PFSK-1 (cell line): ENCODE measurements around the gene SIVA1.

ENCODE experiments used
- FOXP2 ChIP-seq: optimal IDR thresholded peaks from 2 replicates; pipeline ENCODE3; 2011; ENCODE audit warnings: borderline replicate concordance, control low read depth, inconsistent platforms; ENCODE audit not compliant: insufficient read depth; ENCODE audit errors: extremely low read length, extremely low read depth
- POLR2AphosphoS5 ChIP-seq: IDR thresholded peaks from 2 replicates; pipeline ENCODE4 v1.6.1; 2012; ENCODE audit warnings: low read depth, mild to moderate bottlenecking, control low read depth, low read length, moderate library complexity
- REST ChIP-seq, 2 experiments: IDR thresholded peaks; 2 replicates each; pipeline versions ENCODE4 v1.6.1 to v1.8.0; 2011 to 2012; ENCODE audit warnings: low read depth in 2 of 2, low read length in 2 of 2, control low read depth in 1 of 2, inconsistent platforms in 1 of 2, mild to moderate bottlenecking in 1 of 2, moderate library complexity in 1 of 2; ENCODE audit not compliant: insufficient read depth in 1 of 2
- SIN3A ChIP-seq: IDR thresholded peaks from 2 replicates; pipeline ENCODE4 v1.6.1; 2012; ENCODE audit warnings: mild to moderate bottlenecking, low read length, moderate library complexity, borderline replicate concordance; ENCODE audit not compliant: insufficient read depth
- TAF1 ChIP-seq: IDR thresholded peaks from 2 replicates; pipeline ENCODE4 v1.6.1; 2012; ENCODE audit warnings: low read length, control low read depth, borderline replicate concordance; ENCODE audit not compliant: insufficient read depth

The SIVA1 gene

GRCh38 chr14:104784218-104784568 lies 31.2 kb downstream of the SIVA1 start:
- no peak for TF ChIP-seq POLR2AphosphoS5
- TF ChIP-seq FOXP2: no peak
- no peak for TF ChIP-seq SIN3A
- no peak for TF ChIP-seq TAF1
- no peak for TF ChIP-seq REST (IDR thresholded peaks at IDR 0.05; ENCODE audit: insufficient read depth in 1 of 2, low read depth in 2 of 2, low read length in 2 of 2)

GRCh38 chr14:104784846-104785707 lies 32.1 kb downstream of the SIVA1 start:
- TF ChIP-seq FOXP2 (no peak), POLR2AphosphoS5 (no peak), REST (IDR thresholded peaks at IDR 0.05; ENCODE audit: insufficient read depth in 1 of 2, low read depth in 2 of 2, low read length in 2 of 2) (no peak), SIN3A (no peak), TAF1 (no peak)

GRCh38 chr14:104785708-104786080 lies 32.7 kb downstream of the SIVA1 start:
- TF ChIP-seq TAF1 (no peak), SIN3A (no peak)

- no peak for TF ChIP-seq REST (IDR thresholded peaks at IDR 0.05; ENCODE audit: insufficient read depth in 1 of 2, low read depth in 2 of 2, low read length in 2 of 2)
- TF ChIP-seq TAF1: no peak
- TF ChIP-seq POLR2AphosphoS5: no peak
- no peak for TF ChIP-seq FOXP2
- no peak for TF ChIP-seq SIN3A
These were observed 33.2 kb downstream of the SIVA1 start for GRCh38 chr14:104786091-104786586.

- TF ChIP-seq TAF1: no peak
- TF ChIP-seq FOXP2: no peak
- no peak for TF ChIP-seq POLR2AphosphoS5
- no peak for TF ChIP-seq SIN3A
- TF ChIP-seq REST (IDR thresholded peaks at IDR 0.05; ENCODE audit: insufficient read depth in 1 of 2, low read depth in 2 of 2, low read length in 2 of 2): no peak
These were observed 34.1 kb downstream of the SIVA1 start for GRCh38 chr14:104786726-104787675.
